Measurements from ENCODE around the gene VAV2. TPM values are rescaled to one million over a fixed set of nuclear protein-coding genes. Genes with fewer than 3 reads are reported as not detected.

The VAV2 gene
- total RNA-seq, 1 experiment from 2014 or later = 24.7 TPM

- ChIA-PET POLR2A (no interaction called here), CTCF (no interaction called here)
- no peaks in the 10 kb centered on the region for H3K36me3 ChIP-seq (ENCODE audit: control insufficient read depth, insufficient read depth, low read length)
- ATAC-seq (no peak), DNase-seq (ENCODE audit: low read depth, low spot score) (no peak)
- intact Hi-C loops (cut with micrococcal nuclease; ENCODE audit: unreplicated experiment) = no loop called here
- BruUV-seq (replicated peaks) = no TSS peak
- H3K4me3 ChIP-seq (ENCODE audit: low read depth in 2 of 2, low read length in 2 of 2) = no peak overlapping the region
- TF ChIP-seq POLR2AphosphoS5 (IDR thresholded peaks at IDR 0.05; ENCODE audit: low read depth, low read length) (no peak), TCF7L2 (IDR thresholded peaks at IDR 0.05; ENCODE audit: low read depth, low read length) (no peak), SIN3A (IDR thresholded peaks at IDR 0.05; ENCODE audit: borderline replicate concordance, insufficient read depth, low read depth, low read length) (no peak), REST (IDR thresholded peaks at IDR 0.05; ENCODE audit: insufficient read depth in 1 of 2, low read depth in 2 of 2, low read length in 1 of 2) (no peak), CTCF (IDR thresholded peaks at IDR 0.05) (no peak)
- in situ Hi-C loops (cut with HindIII; ENCODE audit: low pct_unique_long_range_greater_than_20kb, low sequenced_read_pairs) = no loop called here
- no peak overlapping the region for H3K27ac ChIP-seq (ENCODE audit: low read length)
- H3K9me3 ChIP-seq (ENCODE audit: control insufficient read depth, insufficient read depth, low read depth, low read length) = no peaks in the 10 kb centered on the region
- H3K4me1 ChIP-seq (ENCODE audit: control insufficient read depth, insufficient read depth, low read length) = 0 out of 2 replicates have a peak, but pooled peaks cover 3% of the 10 kb centered on the region
- H3K27me3 ChIP-seq (ENCODE audit: control insufficient read depth, insufficient read depth, low read length) = no peaks in the 10 kb centered on the region
These were observed 4.7 kb downstream of the VAV2 start for GRCh38 chr9:133987446-133987788.

- no TSS peak for BruUV-seq (replicated peaks)
- Histone ChIP-seq H3K4me3 (ENCODE audit: low read depth in 2 of 2, low read length in 2 of 2) (no peak overlapping the region), H3K4me1 (ENCODE audit: control insufficient read depth, insufficient read depth, low read length) (0 out of 2 replicates have a peak, but pooled peaks cover 3% of the 10 kb centered on the region), H3K27ac (ENCODE audit: low read length) (no peak overlapping the region), H3K27me3 (ENCODE audit: control insufficient read depth, insufficient read depth, low read length) (no peaks in the 10 kb centered on the region), H3K9me3 (ENCODE audit: control insufficient read depth, insufficient read depth, low read depth, low read length) (no peaks in the 10 kb centered on the region), H3K36me3 (ENCODE audit: control insufficient read depth, insufficient read depth, low read length) (no peaks in the 10 kb centered on the region)
- ChIA-PET CTCF (no interaction called here), POLR2A (no interaction called here)
- in situ Hi-C loops (cut with HindIII; ENCODE audit: low pct_unique_long_range_greater_than_20kb, low sequenced_read_pairs) = no loop called here
- no peak for TF ChIP-seq CTCF (IDR thresholded peaks at IDR 0.05)
- TF ChIP-seq TCF7L2 (IDR thresholded peaks at IDR 0.05; ENCODE audit: low read depth, low read length) = no peak
- no peak for TF ChIP-seq SIN3A (IDR thresholded peaks at IDR 0.05; ENCODE audit: borderline replicate concordance, insufficient read depth, low read depth, low read length)
- no peak for TF ChIP-seq REST (IDR thresholded peaks at IDR 0.05; ENCODE audit: insufficient read depth in 1 of 2, low read depth in 2 of 2, low read length in 1 of 2)
- TF ChIP-seq POLR2AphosphoS5 (IDR thresholded peaks at IDR 0.05; ENCODE audit: low read depth, low read length) = no peak
- no peak for DNase-seq (ENCODE audit: low read depth, low spot score)
- no peak for ATAC-seq
- intact Hi-C loops (cut with micrococcal nuclease; ENCODE audit: unreplicated experiment) = no loop called here
These were observed 5.2 kb downstream of the VAV2 start for GRCh38 chr9:133986774-133987445.
